H1 (cell line): ENCODE measurements around the gene MYO5B. TPM values are rescaled to one million over a fixed set of nuclear protein-coding genes. Genes with fewer than 3 reads are reported as not detected.

Experiments used
- CTCF ChIA-PET: fragments of 300-600 bp; sonication (Branson Sonifier 250); formaldehyde crosslinking; loops from one replicate; lab custom pipeline; 2021; ENCODE audit not compliant: partially characterized antibody; lab: Charles Lee
- POLR2A ChIA-PET: fragments of 300-600 bp; sonication (Branson Sonifier 250); formaldehyde crosslinking; loops from one replicate; lab custom pipeline; 2021; ENCODE audit warnings: inconsistent platforms; ENCODE audit not compliant: partially characterized antibody; lab: Charles Lee
- DNase-seq, 2 experiments: peaks; one replicate each; pipeline versions ENCODE4 v3.0.0 to v3.0.0-alpha.2; 2010 to 2022; ENCODE audit warnings: low spot score in 2 of 2, low read depth in 1 of 2, mixed read lengths in 1 of 2
- FAIRE-seq: peaks from 2 replicates; lab custom pipeline; 2011; peaks lifted over from hg19 to GRCh38; lab: Jason Lieb, UNC
- H2AFZ ChIP-seq: 2 replicates; pipeline ENCODE4 v1.8.1; 2012; ENCODE audit warnings: low read length, inconsistent platforms
- H2AK5ac ChIP-seq: 2 replicates; pipeline ENCODE4 v1.6.1; 2013; ENCODE audit warnings: low read depth, low read length
- H2BK120ac ChIP-seq: replicated peaks from 2 replicates; pipeline ENCODE3; 2013; ENCODE audit warnings: low read depth, low read length, inconsistent platforms
- H2BK12ac ChIP-seq: 2 replicates; pipeline ENCODE4 v1.6.1; 2013; ENCODE audit warnings: low read depth, low read length
- H2BK15ac ChIP-seq: 2 replicates; pipeline ENCODE4 v1.6.1; 2013; ENCODE audit warnings: low read length
- H2BK20ac ChIP-seq: 2 replicates; pipeline ENCODE4 v1.6.1; 2013; ENCODE audit warnings: low read length
- H2BK5ac ChIP-seq: 2 replicates; pipeline ENCODE4 v1.6.1; 2013; ENCODE audit warnings: low read depth, low read length
- H3K14ac ChIP-seq: 2 replicates; pipeline ENCODE4 v1.6.1; 2013; ENCODE audit warnings: inconsistent platforms; ENCODE audit not compliant: insufficient read length
- H3K18ac ChIP-seq: 2 replicates; pipeline ENCODE4 v1.6.1; 2013; ENCODE audit warnings: low read length; ENCODE audit errors: extremely low read depth
- H3K23ac ChIP-seq: 2 replicates; pipeline ENCODE4 v1.6.1; 2013; ENCODE audit warnings: inconsistent platforms; ENCODE audit not compliant: insufficient read length
- H3K23me2 ChIP-seq: 2 replicates; pipeline ENCODE4 v1.6.1; 2013; ENCODE audit warnings: low read depth, low read length
- H3K27ac ChIP-seq: 2 replicates; pipeline ENCODE4 v1.6.1; 2011; ENCODE audit warnings: low read depth, low read length, inconsistent platforms
- H3K27me3 ChIP-seq, 4 experiments: replicated peaks in 1 of 4; 1 replicate in 1 of 4; 2 replicates in 3 of 4; pipeline versions ENCODE4 v1.6.1 to v1.8.1; 2011 to 2013; ENCODE audit warnings: low read length in 3 of 4, mild to moderate bottlenecking in 3 of 4, inconsistent platforms in 2 of 4, mixed read lengths in 2 of 4, moderate library complexity in 1 of 4; ENCODE audit not compliant: control insufficient read depth in 3 of 4, insufficient read depth in 3 of 4; ENCODE audit errors: extremely low read depth in 1 of 4
- H3K36me3 ChIP-seq, 4 experiments: 2 replicates each; pipeline versions ENCODE4 v1.6.1 to v1.8.1; 2011 to 2013; ENCODE audit warnings: mild to moderate bottlenecking in 4 of 4, low read length in 3 of 4, moderate library complexity in 2 of 4, control low read depth in 1 of 4, inconsistent platforms in 1 of 4; ENCODE audit not compliant: insufficient read depth in 4 of 4, control insufficient read depth in 2 of 4
- H3K4ac ChIP-seq: replicated peaks from 2 replicates; pipeline ENCODE3; 2013; ENCODE audit warnings: low read length, low read depth, mixed read lengths, inconsistent platforms; ENCODE audit not compliant: insufficient read length
- H3K4me1 ChIP-seq, 4 experiments: replicated peaks in 1 of 4; 1 replicate in 1 of 4; 2 replicates in 3 of 4; pipeline versions ENCODE4 v1.6.1 to v1.8.1; 2011 to 2013; ENCODE audit warnings: low read length in 3 of 4, inconsistent platforms in 2 of 4, mixed read lengths in 1 of 4; ENCODE audit not compliant: insufficient read depth in 4 of 4, control insufficient read depth in 3 of 4
- H3K4me2 ChIP-seq, 2 experiments: 2 replicates each; pipeline versions ENCODE4 v1.6.1 to v1.8.1; 2011 to 2013; ENCODE audit warnings: low read depth in 2 of 2, low read length in 2 of 2, control low read depth in 1 of 2, inconsistent platforms in 1 of 2, mild to moderate bottlenecking in 1 of 2; ENCODE audit not compliant: insufficient read depth in 1 of 2
- H3K4me3 ChIP-seq, 4 experiments: fragments of 200-600, 300-600 bp in 1 of 4; sonication (generic), shearing (Covaris generic), sonication (Bioruptor Twin) in 1 of 4; 2 replicates each; pipeline versions ENCODE4 v1.5.1 to v1.8.1; 2011 to 2016; ENCODE audit warnings: low read length in 4 of 4, low read depth in 3 of 4, control low read depth in 2 of 4, inconsistent platforms in 2 of 4, mild to moderate bottlenecking in 2 of 4, mixed read lengths in 1 of 4, moderate library complexity in 1 of 4; ENCODE audit not compliant: insufficient read depth in 2 of 4; ENCODE audit errors: extremely low read depth in 1 of 4
- H3K56ac ChIP-seq: replicated peaks from 2 replicates; pipeline ENCODE3; 2013; ENCODE audit warnings: low read depth, mild to moderate bottlenecking, mixed read lengths, low read length, inconsistent platforms; ENCODE audit not compliant: insufficient read length
- H3K79me1 ChIP-seq: 2 replicates; pipeline ENCODE4 v1.6.1; 2013; ENCODE audit warnings: low read depth, low read length, control low read depth
- H3K79me2 ChIP-seq, 2 experiments: 2 replicates each; pipeline versions ENCODE4 v1.6.1 to v1.8.1; 2012 to 2013; ENCODE audit warnings: low read length in 2 of 2, mild to moderate bottlenecking in 2 of 2, inconsistent platforms in 1 of 2; ENCODE audit not compliant: insufficient read depth in 2 of 2, control insufficient read depth in 1 of 2
- H3K9ac ChIP-seq, 4 experiments: replicated peaks in 1 of 4; 1 replicate in 1 of 4; 2 replicates in 3 of 4; pipeline versions ENCODE4 v1.6.1 to v1.8.1; 2011 to 2013; ENCODE audit warnings: low read depth in 3 of 4, low read length in 3 of 4, control low read depth in 2 of 4, mild to moderate bottlenecking in 2 of 4, moderate library complexity in 2 of 4, inconsistent platforms in 1 of 4; ENCODE audit errors: extremely low read depth in 1 of 4
- H3K9me3 ChIP-seq, 2 experiments: 2 replicates each; pipeline versions ENCODE4 v1.6.1 to v1.8.1; 2012 to 2013; ENCODE audit warnings: mild to moderate bottlenecking in 2 of 2, moderate library complexity in 2 of 2, control low read depth in 1 of 2, inconsistent platforms in 1 of 2, low read depth in 1 of 2, low read length in 1 of 2, mixed read lengths in 1 of 2; ENCODE audit not compliant: insufficient read depth in 2 of 2
- H4K20me1 ChIP-seq, 2 experiments: replicated peaks in 1 of 2; 2 replicates each; pipeline versions ENCODE3 to v1.8.1; 2011 to 2013; ENCODE audit warnings: inconsistent platforms in 2 of 2, low read length in 2 of 2, mild to moderate bottlenecking in 1 of 2; ENCODE audit not compliant: insufficient read depth in 2 of 2, control insufficient read depth in 1 of 2
- H4K5ac ChIP-seq: 2 replicates; pipeline ENCODE4 v1.6.1; 2013; ENCODE audit warnings: low read length, low read depth, mixed read lengths, inconsistent platforms; ENCODE audit not compliant: insufficient read length
- H4K8ac ChIP-seq: 2 replicates; pipeline ENCODE4 v1.8.0; 2013; ENCODE audit warnings: mild to moderate bottlenecking, moderate library complexity, low read length, inconsistent platforms; ENCODE audit not compliant: insufficient read depth; ENCODE audit errors: extremely low read depth
- H4K91ac ChIP-seq: replicated peaks from 2 replicates; pipeline ENCODE3; 2013; ENCODE audit warnings: low read length, mixed read lengths, inconsistent platforms; ENCODE audit not compliant: insufficient read length
- ASH2L ChIP-seq: fragments of 200-600, 300-600 bp; sonication (generic); IDR thresholded peaks from one replicate; pipeline ENCODE4 v1.7.1; 2017; ENCODE audit warnings: low read length
- CBX8 ChIP-seq: fragments of 300-800, 300-1000 bp; sonication (generic); IDR thresholded peaks from 2 replicates; pipeline ENCODE4 v1.7.1; 2016; ENCODE audit warnings: low read depth, low read length, borderline replicate concordance
- CHD1 ChIP-seq: IDR thresholded peaks from 2 replicates; pipeline ENCODE4 v1.6.1; 2012; ENCODE audit warnings: low read depth, low read length, improper control_type of control experiment
- EZH2 ChIP-seq: fragments of 200-600 bp; sonication (generic); IDR thresholded peaks from 2 replicates; pipeline ENCODE4 v1.7.1; 2012; ENCODE audit warnings: low read depth, mild to moderate bottlenecking, moderate library complexity, low read length, inconsistent platforms; ENCODE audit not compliant: severe bottlenecking
- NRF1 ChIP-seq: IDR thresholded peaks from 2 replicates; pipeline ENCODE4 v1.6.1; 2011; ENCODE audit warnings: mild to moderate bottlenecking, low read depth, low read length, improper control_type of control experiment
- PHF8 ChIP-seq: fragments of 200-600 bp; sonication (generic); conservative IDR thresholded peaks from 2 replicates; pipeline ENCODE4 v1.7.1; 2012; ENCODE audit warnings: low read depth, mild to moderate bottlenecking, inconsistent platforms, low read length, moderate library complexity
- SAP30 ChIP-seq: fragments of 300-600 bp; sonication (generic); IDR thresholded peaks from 2 replicates; pipeline ENCODE4 v1.7.1; 2012; ENCODE audit warnings: low read length, moderate library complexity, mild to moderate bottlenecking, inconsistent platforms; ENCODE audit not compliant: insufficient read depth, insufficient replicate concordance
- SP1 ChIP-seq: IDR thresholded peaks from 2 replicates; pipeline ENCODE4 v1.6.1; 2011; ENCODE audit warnings: low read depth, low read length
- WGBS, 2 experiments: shearing (Covaris generic) in 1 of 2; methylation state at CpG; one replicate each; pipeline versions ENCODE4 v1.1.6 to v1.1.7; 2013 to 2015; ENCODE audit warnings: low lambda C conversion rate in 2 of 2, mixed read lengths in 2 of 2, inconsistent platforms in 1 of 2, low coverage in 1 of 2, missing lambda C conversion rate in 1 of 2; ENCODE audit not compliant: insufficient replicate concordance in 2 of 2, insufficient coverage in 1 of 2, insufficient read length in 1 of 2; ENCODE audit errors: extremely low coverage in 1 of 2, missing lambda C conversion rate in 1 of 2; 5-methylcytosine and 5-hydroxymethylcytosine counted together
- polyA plus RNA-seq, 7 experiments: library from polyadenylated mRNA; depleted of rRNA in 3 of 7; stranded (reverse) in 5 of 7; unstranded in 2 of 7; fragments of >200 nt in 5 of 7; fragments of 200-250 nt in 2 of 7; gene quantifications; 1 replicate in 5 of 7; 2 replicates in 1 of 7; 4 replicates in 1 of 7; pipeline versions ENCODE4 v1.2.1 to v1.2.3, GENCODE V29; 2011 to 2013; ENCODE audit warnings: missing spikeins in 2 of 7, mixed read lengths in 2 of 7
- total RNA-seq: library from RNA; stranded (reverse); fragmentation: NEBNext Ultra II Directional; extraction: Animal tissue kit (Norgen Biotek cat#: 25700); gene quantifications from 2 replicates; pipeline ENCODE4 v1.2.1, GENCODE V29; 2021
- TF ChIP-seq, protein P1 (sequence below), 3 experiments: IDR thresholded peaks; 1 replicate in 2 of 3; 2 replicates in 1 of 3; pipeline versions ENCODE4 v1.5.1 to v1.6.1; 2011; ENCODE audit warnings: low read length in 3 of 3, mild to moderate bottlenecking in 3 of 3, inconsistent platforms in 2 of 3, low read depth in 1 of 3, moderate library complexity in 1 of 3; ENCODE audit not compliant: insufficient read depth in 1 of 3; ENCODE audit errors: control extremely low read depth in 1 of 3

Gene MYO5B
- total and polyA plus RNA-seq, 2 of the 8 experiments (the other 6 are each of a cell fraction or from before 2014, with no cell fraction given): 6.4 to 7.7 TPM

DNA sequence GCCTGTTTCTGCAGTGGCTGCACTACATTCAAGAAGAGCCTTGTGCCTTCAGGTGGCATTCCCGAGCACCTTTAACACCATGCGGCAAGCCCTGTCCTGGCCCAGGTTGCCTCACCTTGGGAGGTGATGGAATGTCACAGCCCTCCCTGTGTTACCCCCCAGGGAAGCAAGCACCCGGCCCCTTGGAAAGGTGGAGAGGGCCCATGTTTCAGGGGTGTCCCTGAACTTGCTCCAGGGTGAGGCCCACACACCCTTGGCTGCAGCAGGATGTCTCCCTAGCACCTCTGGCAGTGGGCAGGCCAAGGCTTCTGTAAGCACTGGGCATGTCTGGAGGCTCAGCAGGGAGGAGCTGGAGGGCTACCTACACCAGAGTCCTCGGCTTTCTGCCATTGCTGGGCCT, 352.3 kb downstream of the MYO5B start:
- no peaks in the 10 kb centered on the region for H3K79me1 ChIP-seq
- no peak overlapping the region for H2BK12ac ChIP-seq
- H3K14ac ChIP-seq: no peak overlapping the region
- no peak overlapping the region for H3K4me3 ChIP-seq
- FAIRE-seq (no peak), DNase-seq (no peak)
- no peak overlapping the region for H3K27ac ChIP-seq
- no peak overlapping the region for H2AFZ ChIP-seq
- H2AK5ac ChIP-seq: no peak overlapping the region
- no peaks in the 10 kb centered on the region for H3K9me3 ChIP-seq
- 92% methylated on average over 4 of the region's 4 CpGs; no CpG with 5 or more reads in 1 of the 2 experiments for WGBS, 2 experiments
- no peak overlapping the region for H2BK15ac ChIP-seq
- H2BK5ac ChIP-seq: no peak overlapping the region
- POLR2A ChIA-PET: no interaction called here
- H3K4me2 ChIP-seq: no peak overlapping the region
- no peaks in the 10 kb centered on the region for H3K27me3 ChIP-seq
- no peak overlapping the region for H2BK20ac ChIP-seq
- CTCF ChIA-PET: interaction anchor here (0.6 to 14.2 kb wide), 2 partner anchors 17 to 49 kb away, joined by 3 to 157 read pairs; no protein-coding TSS in a partner anchor
- H4K5ac ChIP-seq: no peak overlapping the region
- no peak overlapping the region for H3K56ac ChIP-seq
- no peak overlapping the region for H2BK120ac ChIP-seq
- no peak overlapping the region for H4K91ac ChIP-seq
- H3K23ac ChIP-seq: no peak overlapping the region
- H3K79me2 ChIP-seq: no peaks in the 10 kb centered on the region
- H3K18ac ChIP-seq: peak overlapping the region; percentile 20; the same call in 1 of the 2 replicates
- H3K4me1 ChIP-seq: peaks cover 0 to 14% (median 6%) of the 10 kb centered on the region in 4 experiments; a peak in 5 of 7 replicates
- H4K20me1 ChIP-seq: no peaks in the 10 kb centered on the region
- H3K23me2 ChIP-seq: no peaks in the 10 kb centered on the region; the same call in 1 of the 2 replicates
- no peak overlapping the region for H3K9ac ChIP-seq
- H3K36me3 ChIP-seq: no peaks in the 10 kb centered on the region; a peak in 1 of 8 replicates
- H4K8ac ChIP-seq: no peak overlapping the region; the same call in 1 of the 2 replicates
- TF ChIP-seq, protein P1, sequence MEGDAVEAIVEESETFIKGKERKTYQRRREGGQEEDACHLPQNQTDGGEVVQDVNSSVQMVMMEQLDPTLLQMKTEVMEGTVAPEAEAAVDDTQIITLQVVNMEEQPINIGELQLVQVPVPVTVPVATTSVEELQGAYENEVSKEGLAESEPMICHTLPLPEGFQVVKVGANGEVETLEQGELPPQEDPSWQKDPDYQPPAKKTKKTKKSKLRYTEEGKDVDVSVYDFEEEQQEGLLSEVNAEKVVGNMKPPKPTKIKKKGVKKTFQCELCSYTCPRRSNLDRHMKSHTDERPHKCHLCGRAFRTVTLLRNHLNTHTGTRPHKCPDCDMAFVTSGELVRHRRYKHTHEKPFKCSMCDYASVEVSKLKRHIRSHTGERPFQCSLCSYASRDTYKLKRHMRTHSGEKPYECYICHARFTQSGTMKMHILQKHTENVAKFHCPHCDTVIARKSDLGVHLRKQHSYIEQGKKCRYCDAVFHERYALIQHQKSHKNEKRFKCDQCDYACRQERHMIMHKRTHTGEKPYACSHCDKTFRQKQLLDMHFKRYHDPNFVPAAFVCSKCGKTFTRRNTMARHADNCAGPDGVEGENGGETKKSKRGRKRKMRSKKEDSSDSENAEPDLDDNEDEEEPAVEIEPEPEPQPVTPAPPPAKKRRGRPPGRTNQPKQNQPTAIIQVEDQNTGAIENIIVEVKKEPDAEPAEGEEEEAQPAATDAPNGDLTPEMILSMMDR (IDR thresholded peaks at IDR 0.05; ENCODE audit: control extremely low read depth in 1 of 3, insufficient read depth in 1 of 3, low read depth in 1 of 3, low read length in 3 of 3): no peak
- TF ChIP-seq ASH2L: no peak
- TF ChIP-seq NRF1: no peak
- TF ChIP-seq CBX8: no peak
- no peak for TF ChIP-seq PHF8
- TF ChIP-seq EZH2: no peak
- no peak for TF ChIP-seq SP1
- no peak for TF ChIP-seq CHD1
- no peak for TF ChIP-seq SAP30
- no peak overlapping the region for H3K4ac ChIP-seq
